ENCODE measurements around the gene LIPF. TPM values are rescaled to one million over a fixed set of nuclear protein-coding genes. Genes with fewer than 3 reads are reported as not detected.

Gene LIPF
- total RNA-seq, 4 donors from 2014 or later = not detected

DNA sequence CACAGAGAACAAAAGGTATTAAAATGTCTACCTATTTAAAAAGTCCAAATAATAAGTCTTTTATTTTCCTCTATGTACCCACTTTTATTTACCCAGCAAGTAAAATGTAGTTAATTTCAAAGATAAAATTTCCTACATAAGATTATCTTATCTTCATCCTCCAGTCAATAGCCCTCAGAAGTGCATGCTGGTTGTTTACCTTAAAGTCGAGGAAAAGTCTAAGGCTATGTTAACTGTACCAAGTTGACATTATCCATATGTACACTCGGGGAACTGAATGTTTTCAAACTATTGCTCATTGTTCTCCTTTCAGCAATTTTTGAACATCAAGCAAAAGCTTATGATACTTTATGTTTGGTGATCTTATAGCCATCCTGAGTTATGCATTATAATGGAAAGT lies 24.1 kb upstream of the LIPF start:
- TF ChIP-seq, protein P1, sequence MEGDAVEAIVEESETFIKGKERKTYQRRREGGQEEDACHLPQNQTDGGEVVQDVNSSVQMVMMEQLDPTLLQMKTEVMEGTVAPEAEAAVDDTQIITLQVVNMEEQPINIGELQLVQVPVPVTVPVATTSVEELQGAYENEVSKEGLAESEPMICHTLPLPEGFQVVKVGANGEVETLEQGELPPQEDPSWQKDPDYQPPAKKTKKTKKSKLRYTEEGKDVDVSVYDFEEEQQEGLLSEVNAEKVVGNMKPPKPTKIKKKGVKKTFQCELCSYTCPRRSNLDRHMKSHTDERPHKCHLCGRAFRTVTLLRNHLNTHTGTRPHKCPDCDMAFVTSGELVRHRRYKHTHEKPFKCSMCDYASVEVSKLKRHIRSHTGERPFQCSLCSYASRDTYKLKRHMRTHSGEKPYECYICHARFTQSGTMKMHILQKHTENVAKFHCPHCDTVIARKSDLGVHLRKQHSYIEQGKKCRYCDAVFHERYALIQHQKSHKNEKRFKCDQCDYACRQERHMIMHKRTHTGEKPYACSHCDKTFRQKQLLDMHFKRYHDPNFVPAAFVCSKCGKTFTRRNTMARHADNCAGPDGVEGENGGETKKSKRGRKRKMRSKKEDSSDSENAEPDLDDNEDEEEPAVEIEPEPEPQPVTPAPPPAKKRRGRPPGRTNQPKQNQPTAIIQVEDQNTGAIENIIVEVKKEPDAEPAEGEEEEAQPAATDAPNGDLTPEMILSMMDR (IDR thresholded peaks at IDR 0.05) = no peak
- DNase-seq (ENCODE audit: low spot score) (no peak), ATAC-seq (ENCODE audit: low FRiP score) (no peak)

DNA sequence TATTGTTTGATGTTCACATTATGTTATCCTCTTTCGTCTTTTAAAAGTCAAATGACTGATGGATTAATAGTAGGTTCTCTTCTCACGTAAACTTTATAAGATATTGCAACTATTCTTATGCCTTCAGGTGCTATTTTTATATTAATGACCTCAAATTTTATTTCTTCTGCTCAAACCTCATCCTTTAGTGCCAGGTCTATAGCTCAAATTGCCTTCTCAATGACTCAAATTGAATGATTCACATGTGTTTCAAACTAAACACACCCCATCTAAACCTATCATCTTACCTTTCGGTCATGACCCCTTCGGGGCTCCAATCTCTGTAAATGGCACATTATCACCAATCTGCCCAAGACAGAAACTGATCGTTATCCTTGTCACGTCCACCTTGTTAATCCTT lies 22.0 kb upstream of the LIPF start:
- DNase-seq (ENCODE audit: low spot score) = no peak
- no peak for ATAC-seq (ENCODE audit: low FRiP score)
- TF ChIP-seq, protein P1 (IDR thresholded peaks at IDR 0.05) = no peak

DNA sequence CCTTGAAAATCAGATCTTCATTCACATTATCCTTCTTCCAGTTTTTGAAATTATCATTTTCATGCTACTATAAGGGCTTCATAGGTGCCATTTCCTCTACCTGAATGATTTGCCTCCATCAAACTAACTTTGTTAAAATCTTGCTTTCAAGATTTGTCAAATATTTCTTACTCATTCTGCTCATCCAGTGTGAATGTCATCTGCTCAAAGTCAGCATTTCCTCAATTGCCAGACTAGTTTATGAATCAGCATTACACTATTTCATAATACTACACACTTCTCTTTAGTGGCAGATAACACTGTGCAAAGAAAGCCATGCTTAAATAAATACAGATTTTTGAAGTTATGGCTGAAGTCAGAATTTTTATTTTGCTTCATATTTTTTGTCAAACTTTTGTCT lies 21.3 kb upstream of the LIPF start:
- ATAC-seq (ENCODE audit: low FRiP score) (peak; percentile 84), DNase-seq (ENCODE audit: low spot score) (no peak)
- TF ChIP-seq, protein P1 (IDR thresholded peaks at IDR 0.05) = no peak

DNA sequence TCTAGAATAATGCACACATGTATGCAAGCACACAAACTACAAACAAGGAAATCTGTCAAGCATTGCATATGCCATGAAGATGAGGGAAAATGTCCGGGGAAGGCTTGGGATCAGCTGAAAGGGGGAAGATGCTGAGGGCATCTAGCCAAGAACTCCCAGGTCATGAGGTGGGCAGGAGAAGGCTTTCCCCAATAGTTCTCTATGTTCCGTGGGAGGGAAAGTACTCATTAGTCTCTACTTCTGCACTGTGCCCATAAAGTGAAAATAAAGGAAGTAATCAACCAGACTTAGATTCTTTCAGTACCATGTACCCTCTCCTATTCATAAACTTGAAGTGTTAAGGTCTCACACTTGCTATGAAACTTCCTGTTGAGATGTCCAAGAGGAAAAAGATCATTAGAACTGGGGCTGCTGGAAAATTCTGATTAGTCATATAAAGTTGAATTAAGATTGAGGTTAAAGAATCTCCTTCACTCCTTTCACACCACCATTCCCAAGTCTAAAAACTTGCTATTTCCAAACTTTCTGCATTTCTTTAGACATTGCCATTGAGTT lies 17.1 kb upstream of the LIPF start:
- TF ChIP-seq, protein P1 (IDR thresholded peaks at IDR 0.05) = no peak
- DNase-seq (ENCODE audit: low spot score) = no peak
- no peak for ATAC-seq (ENCODE audit: low FRiP score)

DNA sequence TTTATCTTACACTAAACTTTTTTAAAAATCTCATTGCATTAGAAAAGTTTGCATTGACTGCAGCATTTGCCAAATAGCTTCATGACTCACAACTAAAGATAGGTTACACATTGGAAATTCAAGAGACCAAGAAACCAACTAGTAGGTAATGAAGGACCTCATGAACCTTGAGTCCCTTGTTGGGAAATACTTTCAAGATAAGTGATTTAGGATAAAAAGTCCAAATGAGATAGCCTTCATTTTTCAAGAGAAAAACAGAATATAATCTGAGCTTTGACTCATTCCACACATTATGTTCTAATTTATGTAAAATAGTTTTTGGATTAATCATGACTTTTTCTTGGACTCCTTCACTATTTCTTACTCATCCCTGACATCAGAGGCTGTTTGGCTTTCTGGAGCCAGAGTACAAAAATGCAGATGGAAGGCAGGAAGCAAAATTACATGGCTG lies 13.1 kb upstream of the LIPF start:
- DNase-seq (ENCODE audit: low spot score) = no peak
- TF ChIP-seq, protein P1 (IDR thresholded peaks at IDR 0.05) = no peak
- peak; percentile 92 for ATAC-seq (ENCODE audit: low FRiP score)

DNA sequence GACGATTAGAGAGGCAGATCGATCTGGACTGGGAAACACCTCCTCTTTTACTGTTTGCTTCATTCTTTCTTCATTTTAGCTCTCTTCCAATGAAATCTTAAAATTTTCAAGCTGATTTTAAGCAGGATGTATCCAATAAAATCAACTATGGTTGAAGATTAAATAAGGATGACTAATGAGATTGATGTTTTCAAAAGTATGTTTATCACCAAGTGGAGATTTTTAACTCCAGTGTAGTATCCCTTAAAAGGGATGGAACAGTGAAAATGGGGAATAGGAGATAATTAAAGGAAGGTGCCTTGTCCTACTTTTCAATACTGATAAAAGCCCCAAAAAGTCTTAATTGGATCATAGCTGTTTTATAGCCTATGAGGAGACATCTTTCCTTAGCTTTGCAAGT lies 11.6 kb upstream of the LIPF start:
- TF ChIP-seq, protein P1 (IDR thresholded peaks at IDR 0.05) = no peak
- ATAC-seq (ENCODE audit: low FRiP score) (no peak), DNase-seq (ENCODE audit: low spot score) (no peak)

DNA sequence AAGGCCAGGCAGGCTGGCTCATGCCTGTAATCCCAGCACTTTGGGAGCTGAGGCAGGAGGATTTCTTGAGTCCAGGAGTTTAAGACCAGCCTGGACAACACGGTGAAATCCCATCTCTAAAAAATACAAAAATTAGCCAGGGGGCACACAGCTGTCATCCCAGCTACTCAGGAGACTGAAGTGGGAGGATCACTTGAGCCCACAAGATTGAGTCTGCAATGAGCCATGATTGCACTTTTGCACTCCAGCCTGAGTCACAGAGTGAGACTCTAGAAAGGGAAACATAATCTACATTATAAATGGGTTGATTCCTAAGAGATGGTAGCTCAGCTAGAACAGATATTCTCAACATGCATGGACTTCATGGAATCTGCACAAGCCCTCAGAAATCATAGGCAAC lies 6.3 kb upstream of the LIPF start:
- TF ChIP-seq, protein P1 (IDR thresholded peaks at IDR 0.05) = no peak
- DNase-seq (ENCODE audit: low spot score) = no peak
- no peak for ATAC-seq (ENCODE audit: low FRiP score)
